GM12892 (cell line): Measurements from ENCODE around the gene PRR5.

Experiments used
- DNase-seq: peaks from one replicate; pipeline ENCODE4 v3.0.0; 2011; ENCODE audit not compliant: insufficient read length
- FAIRE-seq: peaks from 2 replicates; lab custom pipeline; 2011; peaks lifted over from hg19 to GRCh38; lab: Jason Lieb, UNC
- POLR2A ChIP-seq: IDR thresholded peaks from 2 replicates; pipeline ENCODE4 v1.6.1; 2011; ENCODE audit warnings: low read depth, low read length, control low read depth
- POLR2AphosphoS5 ChIP-seq: IDR thresholded peaks from 2 replicates; pipeline ENCODE4 v1.6.1; 2011; ENCODE audit warnings: low read depth, low read length, control low read depth
- TAF1 ChIP-seq: IDR thresholded peaks from 2 replicates; pipeline ENCODE4 v1.6.1; 2011; ENCODE audit warnings: low read depth, mild to moderate bottlenecking, control low read depth, low read length, borderline replicate concordance

The PRR5 gene

DNA sequence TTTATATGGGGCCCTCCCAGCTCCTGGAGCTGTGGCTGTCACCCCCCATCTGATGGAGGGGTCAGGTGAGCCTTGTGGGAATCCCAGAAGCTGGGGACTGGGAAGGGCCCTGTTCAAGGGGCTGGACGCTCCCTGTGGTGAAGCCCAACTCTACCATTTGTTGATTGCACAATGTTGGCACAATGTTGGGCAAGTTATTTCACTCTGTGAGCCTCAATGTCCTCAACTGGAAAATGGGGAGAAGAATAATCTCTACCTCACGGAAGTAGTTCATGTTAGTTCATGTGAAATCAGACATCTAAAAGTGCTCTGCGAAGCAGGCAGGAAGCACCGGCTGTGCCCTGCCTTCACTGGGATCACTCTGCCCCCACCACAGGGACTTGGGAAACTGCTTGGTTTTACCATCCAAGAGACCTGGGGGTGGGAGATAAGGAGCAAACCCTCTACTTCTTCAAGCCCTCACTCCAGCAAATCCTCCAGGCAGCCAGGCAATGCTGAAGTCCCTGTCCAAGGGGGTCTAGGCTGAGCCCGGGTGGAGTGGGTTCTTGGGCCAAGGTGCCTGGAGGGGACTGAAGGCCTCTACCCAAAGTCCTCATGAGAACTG is 715 bp upstream of the PRR5 start:
- no peak for TF ChIP-seq POLR2AphosphoS5
- DNase-seq = no peak
- no peak for FAIRE-seq

DNA sequence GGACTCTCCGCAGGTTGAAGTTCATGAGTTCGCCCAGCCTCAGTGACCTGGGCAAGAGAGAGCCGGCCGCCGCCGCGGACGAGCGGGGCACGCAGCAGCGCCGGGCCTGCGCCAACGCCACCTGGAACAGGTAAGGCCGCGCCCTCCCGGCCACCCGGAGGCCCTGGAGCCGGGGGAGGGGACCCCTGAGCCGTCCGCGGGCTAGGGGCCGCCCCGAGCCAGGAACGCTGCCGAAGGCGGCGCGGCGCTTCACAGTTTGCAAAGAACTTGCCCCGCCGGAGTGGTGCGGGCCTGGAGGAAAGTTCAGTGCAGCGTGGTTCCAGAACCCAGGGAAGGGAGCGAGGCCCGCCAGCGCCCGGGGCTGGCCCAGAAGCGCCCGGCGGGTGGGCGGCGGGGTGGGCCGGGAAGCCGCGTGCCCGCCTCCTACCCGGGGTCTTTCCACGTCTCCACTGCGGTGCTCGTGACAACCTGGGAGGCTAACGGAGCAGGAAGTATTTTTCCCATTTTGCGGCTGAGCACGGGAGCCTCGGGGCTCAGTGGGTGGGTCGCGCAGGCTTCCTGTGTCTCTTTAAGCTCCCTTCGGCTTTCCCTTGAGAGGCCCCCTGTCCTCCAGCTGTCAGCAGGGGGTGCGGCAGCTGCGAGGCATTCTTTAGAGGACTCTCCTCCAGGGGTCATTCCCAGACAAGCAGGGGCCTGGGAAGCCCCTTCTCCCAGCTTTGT is 635 bp downstream of the PRR5 start:
- TF ChIP-seq POLR2AphosphoS5 (no peak), TAF1 (no peak), POLR2A (no peak)
- DNase-seq (no peak), FAIRE-seq (no peak)

DNA sequence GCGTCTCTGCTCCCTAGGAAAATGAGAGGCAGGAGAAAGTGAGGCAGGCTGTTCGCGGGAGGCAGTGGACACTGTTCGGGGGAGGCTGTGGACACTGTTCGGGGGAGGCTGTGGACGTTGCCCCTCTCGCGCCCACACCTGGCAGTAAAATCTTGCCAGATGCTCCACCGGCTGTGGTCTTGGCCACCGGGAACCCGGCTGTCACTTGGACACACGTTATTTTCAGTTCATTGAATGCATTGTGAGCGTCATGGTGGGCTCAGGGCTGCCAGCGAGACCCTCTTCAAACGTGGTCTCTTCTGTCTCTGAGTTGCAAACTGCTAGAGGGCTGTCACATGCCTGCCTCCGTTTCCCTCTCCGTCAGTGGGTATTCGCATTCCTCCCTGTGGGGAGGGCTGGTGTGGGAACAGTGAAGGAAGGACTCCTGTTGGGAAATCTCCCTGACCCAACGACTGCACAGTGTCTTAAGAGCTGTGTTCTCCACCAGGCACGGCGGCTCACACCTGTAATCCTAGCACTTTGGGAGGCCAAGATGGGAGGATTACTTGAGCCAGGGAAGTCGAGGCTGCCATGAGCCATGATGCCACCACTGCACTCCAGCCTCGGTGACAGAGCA is 1.4 kb downstream of the PRR5 start:
- DNase-seq = no peak
- FAIRE-seq = no peak
- no peak for TF ChIP-seq POLR2A
- TF ChIP-seq TAF1 = no peak
- TF ChIP-seq POLR2AphosphoS5 = no peak

DNA sequence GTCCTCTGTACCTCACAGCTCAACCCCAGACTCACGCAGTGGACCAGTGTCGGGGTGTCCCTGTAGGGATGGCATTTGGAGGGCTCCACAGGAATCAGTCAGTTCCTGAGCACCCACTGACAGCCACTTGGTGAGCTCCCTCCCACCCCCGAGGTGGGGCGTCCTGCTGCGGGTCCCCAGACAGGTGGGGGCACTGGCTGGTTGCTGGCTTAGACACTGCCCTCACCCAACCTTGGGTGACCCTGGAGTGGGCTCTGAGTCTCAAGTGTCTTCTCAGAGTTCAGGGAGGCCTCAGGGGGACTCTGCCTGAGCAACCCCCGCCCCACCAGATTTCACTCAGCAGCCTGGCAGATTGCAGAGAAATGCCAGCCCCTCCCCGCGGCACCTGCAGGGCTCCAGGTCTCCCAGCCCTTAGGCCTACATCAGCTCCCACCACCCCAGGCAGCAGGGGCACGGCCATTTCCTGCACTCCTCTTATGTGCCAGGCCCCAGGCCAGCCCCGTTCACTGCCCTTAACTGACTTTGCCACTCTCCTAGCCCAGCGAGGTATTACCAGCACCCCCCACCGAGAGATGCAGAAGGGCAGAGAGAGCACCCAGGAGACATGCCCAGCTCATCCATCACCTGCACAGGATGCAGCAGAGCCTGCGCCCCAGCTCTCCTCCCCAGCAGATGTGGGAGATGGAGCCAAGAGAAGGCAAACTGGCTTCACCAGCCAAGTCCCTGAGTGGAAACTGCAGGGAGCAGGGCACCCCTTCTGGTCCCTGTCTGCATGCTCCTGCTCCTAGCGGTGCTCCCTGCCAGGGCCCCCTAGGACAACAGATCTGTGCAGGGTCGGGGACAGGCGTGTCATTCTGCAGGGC is 2.4 kb downstream of the PRR5 start:
- DNase-seq (no peak), FAIRE-seq (no peak)
- TF ChIP-seq POLR2A = no peak
- TF ChIP-seq POLR2AphosphoS5 = no peak
- no peak for TF ChIP-seq TAF1

DNA sequence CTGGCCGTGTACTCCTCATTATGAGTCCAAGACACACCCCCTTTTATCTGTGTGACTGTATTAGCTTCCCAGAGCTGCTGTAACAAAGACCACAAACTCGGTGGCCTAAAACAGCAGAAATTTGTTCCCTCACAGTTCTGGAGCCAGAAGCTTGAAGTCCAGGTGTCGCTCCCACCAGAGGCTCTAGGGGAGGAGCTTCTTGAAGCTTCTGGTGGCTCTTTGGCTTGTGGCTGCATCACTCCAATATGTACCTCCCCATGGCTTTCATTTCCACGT is 3.0 kb downstream of the PRR5 start:
- no peak for DNase-seq
- FAIRE-seq = no peak
- TF ChIP-seq TAF1 = no peak
- TF ChIP-seq POLR2AphosphoS5 = no peak
- no peak for TF ChIP-seq POLR2A

DNA sequence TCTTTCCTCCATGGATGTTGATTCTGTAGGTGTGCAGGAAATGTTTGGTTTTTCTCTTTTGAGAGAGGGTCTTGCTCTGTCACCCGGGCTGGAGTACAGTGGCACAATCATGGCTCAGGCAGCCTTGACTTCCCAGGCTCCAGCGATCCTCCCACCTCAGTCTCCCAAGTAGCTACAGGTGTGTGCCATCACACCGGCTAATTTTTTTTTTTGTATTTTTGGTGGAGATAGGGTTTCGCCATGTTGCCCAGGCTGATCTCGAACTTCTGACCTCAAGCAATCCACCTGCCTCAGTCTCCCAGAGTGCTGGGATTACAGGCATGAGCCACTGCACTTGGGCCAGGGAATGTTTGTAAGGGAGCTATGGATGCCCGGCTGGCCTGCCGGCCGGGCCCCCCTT is 4.5 kb downstream of the PRR5 start:
- TF ChIP-seq TAF1 = no peak
- TF ChIP-seq POLR2AphosphoS5 = no peak
- FAIRE-seq (no peak), DNase-seq (no peak)

DNA sequence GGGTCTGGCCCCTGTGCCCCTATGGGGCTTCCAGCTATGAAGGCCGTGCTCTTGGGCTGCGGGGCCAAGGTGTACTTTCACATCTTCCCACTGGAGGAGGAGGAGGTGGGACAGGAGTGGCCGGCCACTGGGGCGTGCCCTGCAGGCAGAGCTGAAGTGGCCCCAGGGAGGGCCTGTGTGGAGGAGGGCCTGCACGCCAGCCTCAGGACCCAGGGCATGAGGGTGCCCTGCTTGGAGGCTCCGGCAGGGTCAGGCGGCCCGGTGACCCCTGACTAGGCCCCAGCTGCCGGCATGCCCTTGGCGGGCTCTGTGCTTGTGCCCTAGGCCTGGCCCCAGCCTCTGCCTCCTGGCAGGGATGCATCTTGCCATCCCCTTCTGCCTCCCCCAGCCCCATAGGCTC is 5.2 kb downstream of the PRR5 start:
- DNase-seq (no peak), FAIRE-seq (no peak)
- TF ChIP-seq POLR2AphosphoS5 (no peak), TAF1 (no peak), POLR2A (no peak)

DNA sequence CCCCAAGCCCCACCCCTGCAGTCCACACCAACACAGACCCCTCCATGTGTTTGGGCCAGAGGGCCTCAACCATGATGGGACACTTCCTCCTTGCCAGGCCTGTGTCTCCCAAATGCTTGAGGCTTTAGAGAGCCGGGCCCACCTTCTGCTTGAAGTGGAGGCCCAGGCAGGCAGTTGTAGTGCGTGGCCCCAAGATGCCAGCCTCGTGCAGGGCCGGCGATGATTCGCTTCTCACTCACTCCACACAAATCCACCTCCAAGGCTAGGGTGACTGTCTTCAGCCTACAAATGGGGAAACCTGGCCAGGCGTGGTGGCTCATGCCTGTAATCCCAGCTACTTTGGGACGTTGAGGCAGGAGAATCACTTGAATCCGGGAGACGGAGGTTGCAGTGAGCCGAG is 5.7 kb downstream of the PRR5 start:
- no peak for TF ChIP-seq POLR2A
- TF ChIP-seq TAF1 = no peak
- no peak for TF ChIP-seq POLR2AphosphoS5
- DNase-seq (no peak), FAIRE-seq (no peak)

DNA sequence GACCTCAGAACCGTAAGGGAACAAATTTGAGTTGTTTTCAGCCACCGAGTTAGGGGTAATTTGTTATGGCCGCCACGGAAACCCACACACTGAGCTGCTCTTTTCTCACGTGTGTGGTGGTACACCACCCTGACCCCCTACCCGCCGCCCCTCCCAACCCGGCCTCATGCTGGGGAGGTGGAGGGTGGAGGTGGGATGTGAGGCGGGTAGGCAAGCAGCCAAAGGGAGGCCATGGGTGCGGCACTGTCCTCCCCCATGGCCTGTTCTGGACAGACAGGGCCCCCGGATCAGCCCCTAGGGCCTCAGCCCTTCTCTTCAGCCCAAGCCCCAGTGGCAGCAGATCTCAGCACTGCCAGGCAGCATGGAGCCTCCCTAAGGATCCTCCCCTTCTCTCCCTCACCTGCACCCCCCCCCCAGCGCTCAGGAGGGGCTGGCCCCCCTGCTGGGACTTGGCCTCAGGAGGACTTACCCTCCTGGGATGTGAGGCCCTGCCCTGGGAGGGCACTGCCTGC is 7.9 kb downstream of the PRR5 start:
- DNase-seq (no peak), FAIRE-seq (no peak)
- no peak for TF ChIP-seq POLR2AphosphoS5
- TF ChIP-seq TAF1 = no peak
- TF ChIP-seq POLR2A = no peak

DNA sequence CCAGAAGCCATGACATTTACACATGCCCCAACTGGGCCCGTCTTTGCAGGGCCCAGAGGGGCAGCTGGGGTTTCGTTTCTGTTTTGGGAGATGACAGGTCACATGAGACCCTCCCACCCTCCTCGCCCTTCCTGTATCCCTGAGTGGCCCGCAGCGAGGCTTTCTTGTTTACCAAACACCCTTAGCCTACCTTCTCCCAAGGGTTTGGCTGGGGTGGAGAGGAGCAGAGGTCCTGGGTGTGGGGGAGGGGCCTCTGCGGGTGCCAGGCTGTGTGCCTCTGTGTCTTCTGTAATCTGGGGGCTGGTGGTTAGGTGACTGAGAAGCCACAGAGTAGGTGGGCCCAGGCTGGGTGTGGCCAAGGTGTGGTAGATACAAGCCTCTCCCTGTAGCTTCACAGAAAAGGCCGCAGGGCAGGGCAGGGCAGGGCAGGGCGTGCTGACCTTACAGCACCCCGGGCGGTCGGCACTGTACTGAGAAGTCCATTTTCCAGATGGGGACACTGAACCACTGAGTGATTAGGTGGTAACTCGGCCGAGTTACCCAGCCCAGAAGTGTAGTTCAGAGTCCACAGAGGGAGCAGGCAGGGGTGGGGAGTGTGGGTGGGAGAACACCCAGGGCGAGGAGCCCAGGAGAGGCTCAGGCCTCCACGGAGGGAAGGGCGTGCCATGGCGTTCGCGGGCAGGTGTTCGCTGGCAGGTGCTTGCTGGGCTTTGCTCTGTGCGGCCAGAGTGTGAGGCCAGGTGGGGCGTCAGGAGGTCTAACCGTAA is 8.7 kb downstream of the PRR5 start:
- TF ChIP-seq POLR2AphosphoS5 (no peak), POLR2A (no peak), TAF1 (no peak)
- DNase-seq (peak; percentile 48), FAIRE-seq (no peak)

DNA sequence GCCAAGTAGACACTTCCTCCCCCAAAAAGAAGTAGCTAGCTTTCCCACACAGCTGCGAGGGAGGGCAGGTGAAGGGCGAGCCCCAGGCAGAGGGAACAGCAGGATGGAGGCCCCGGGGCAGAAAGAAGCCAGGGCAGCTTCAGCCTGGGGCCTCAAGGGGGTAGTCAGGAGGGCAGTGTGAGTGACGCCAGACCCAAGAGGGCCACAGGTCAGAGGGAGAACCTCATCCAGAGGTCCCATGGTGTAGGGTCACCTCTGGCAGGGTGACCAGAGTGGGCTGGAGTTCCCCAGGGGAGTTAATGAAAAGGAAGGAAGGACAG is 9.2 kb downstream of the PRR5 start:
- TF ChIP-seq POLR2AphosphoS5 = no peak
- no peak for TF ChIP-seq TAF1
- no peak for TF ChIP-seq POLR2A
- DNase-seq (no peak), FAIRE-seq (no peak)
